ENCODE data around the gene DES. TPM values are rescaled to one million over a fixed set of nuclear protein-coding genes. Genes with fewer than 3 reads are reported as not detected.

Gene DES
- total and polyA plus RNA-seq, 2 donors (not counting 3 experiments of a cell fraction or from before 2014, with no cell fraction given): not detected

DNA sequence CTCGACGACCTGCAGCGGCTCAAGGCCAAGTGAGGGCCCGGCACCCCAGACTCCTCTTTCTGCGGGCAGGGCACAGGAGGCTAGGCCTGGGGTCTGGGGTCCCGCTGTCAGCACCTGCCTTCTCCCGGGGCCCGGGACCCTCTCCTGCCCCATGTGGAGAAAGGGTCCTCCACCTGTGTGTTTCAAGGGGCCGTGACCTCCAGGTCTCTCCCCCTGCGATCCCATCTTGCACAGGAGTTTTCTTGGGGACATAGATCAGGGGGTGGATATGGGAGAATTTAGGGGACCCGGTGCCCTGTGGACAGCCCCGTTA lies 791 bp downstream of the DES start:
- Histone ChIP-seq H3K79me2 (ENCODE audit: control insufficient read depth, insufficient read depth, low read length) (no peaks in the 10 kb centered on the region), H2AFZ (ENCODE audit: low read depth, low read length) (no peak overlapping the region), H3K9ac (replicated peaks; ENCODE audit: extremely low read depth, insufficient read depth, low read length) (no peak overlapping the region), H3K4me2 (ENCODE audit: insufficient read depth, low read length) (no peak overlapping the region), H3K36me3 (ENCODE audit: control insufficient read depth in 2 of 2, extremely low read depth in 1 of 2, insufficient read depth in 2 of 2, low read length in 2 of 2) (no peaks in the 10 kb centered on the region), H3K4me3 (replicated peaks in 1 of 3; ENCODE audit: insufficient read depth in 1 of 3, low read depth in 1 of 3, low read length in 3 of 3) (no peak overlapping the region), H3K4me1 (ENCODE audit: control insufficient read depth, extremely low read depth, insufficient read depth, low read length) (no peaks in the 10 kb centered on the region), H3K27me3 (ENCODE audit: control insufficient read depth in 2 of 2, insufficient read depth in 2 of 2, low read length in 2 of 2) (peaks cover 23 to 29% of the 10 kb centered on the region in 2 experiments), H4K20me1 (replicated peaks; ENCODE audit: control insufficient read depth, extremely low read depth, insufficient read depth, low read length) (no peaks in the 10 kb centered on the region), H3K27ac (ENCODE audit: insufficient read depth, low read depth, low read length) (no peak overlapping the region), H3K9me1 (replicated peaks; ENCODE audit: control insufficient read depth, extremely low read depth, insufficient read depth, low read length) (no peaks in the 10 kb centered on the region), H3K9me3 (replicated peaks; ENCODE audit: control insufficient read depth, insufficient read depth, low read length) (no peaks in the 10 kb centered on the region)
- DNase-seq (ENCODE audit: low read depth, low spot score) (no peak), FAIRE-seq (no peak)
- intact Hi-C loops (cut with micrococcal nuclease): no loop called here
- TF ChIP-seq EZH2 (IDR thresholded peaks at IDR 0.05; ENCODE audit: borderline replicate concordance, low read depth, low read length, severe bottlenecking) (peak; percentile 5), JUN (IDR thresholded peaks at IDR 0.05; ENCODE audit: borderline replicate concordance, insufficient read depth, insufficient read length, low read depth) (no peak)
- dilution Hi-C loops (cut with MboI; ENCODE audit: extremely low pct_ligation_motif_present, low sequenced_read_pairs): no loop called here
- CTCF ChIA-PET: interaction anchor here (0.9 to 1.6 kb wide), 3 partner anchors 77 to 111 kb away, joined by 3 to 5 read pairs (median 4); a partner anchor contains a TSS
- BruUV-seq (replicated peaks): no TSS peak
- POLR2A ChIA-PET: no interaction called here

DNA sequence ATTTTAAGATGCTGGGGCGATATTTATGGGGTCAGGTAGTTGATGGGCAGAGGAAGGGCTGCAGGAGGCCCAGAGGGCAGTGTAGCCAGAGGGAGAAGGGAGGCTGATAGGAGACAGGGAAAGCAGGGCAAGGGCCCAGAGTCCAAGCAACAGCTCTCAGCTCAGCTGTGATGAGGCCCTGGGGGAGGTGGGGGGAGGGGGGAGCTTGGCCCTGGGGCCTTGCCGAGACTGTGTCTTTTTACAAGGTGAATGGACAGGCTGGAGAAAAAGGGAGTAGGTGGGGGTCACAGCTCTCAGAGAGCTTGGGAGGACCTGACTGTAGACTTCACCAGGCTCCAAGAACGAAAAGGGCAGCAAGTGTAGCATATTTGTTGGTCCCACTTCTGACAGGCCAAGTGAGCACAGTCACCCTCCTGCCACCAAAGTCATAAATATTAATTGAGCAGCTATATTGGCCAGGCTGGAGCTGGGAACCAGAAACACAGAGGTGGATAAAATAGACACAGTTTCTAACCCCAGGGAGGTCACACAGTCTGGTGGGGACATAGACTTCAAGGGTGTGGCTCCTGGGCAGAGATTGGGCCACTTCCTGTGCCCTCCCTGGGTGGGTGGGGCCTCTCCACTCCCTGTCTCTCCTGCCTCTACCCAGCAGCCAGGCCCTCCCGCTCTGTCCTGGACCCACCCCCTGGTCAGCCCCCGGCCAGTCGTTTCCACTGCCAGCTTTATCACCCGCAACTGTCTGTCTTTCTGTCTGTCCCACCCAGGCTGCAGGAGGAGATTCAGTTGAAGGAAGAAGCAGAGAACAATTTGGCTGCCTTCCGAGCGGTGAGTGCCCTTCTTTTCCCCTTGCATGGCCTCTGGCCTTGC lies 1.4 kb downstream of the DES start:
- Histone ChIP-seq H3K9me1 (replicated peaks; ENCODE audit: control insufficient read depth, extremely low read depth, insufficient read depth, low read length) (no peaks in the 10 kb centered on the region), H3K79me2 (ENCODE audit: control insufficient read depth, insufficient read depth, low read length) (no peaks in the 10 kb centered on the region), H3K9me3 (replicated peaks; ENCODE audit: control insufficient read depth, insufficient read depth, low read length) (no peaks in the 10 kb centered on the region), H3K4me1 (ENCODE audit: control insufficient read depth, extremely low read depth, insufficient read depth, low read length) (no peaks in the 10 kb centered on the region), H3K4me2 (ENCODE audit: insufficient read depth, low read length) (no peak overlapping the region), H3K27me3 (ENCODE audit: control insufficient read depth in 2 of 2, insufficient read depth in 2 of 2, low read length in 2 of 2) (peaks cover 23 to 25% of the 10 kb centered on the region in 2 experiments), H4K20me1 (replicated peaks; ENCODE audit: control insufficient read depth, extremely low read depth, insufficient read depth, low read length) (no peaks in the 10 kb centered on the region), H3K36me3 (ENCODE audit: control insufficient read depth in 2 of 2, extremely low read depth in 1 of 2, insufficient read depth in 2 of 2, low read length in 2 of 2) (no peaks in the 10 kb centered on the region), H3K4me3 (replicated peaks in 1 of 3; ENCODE audit: insufficient read depth in 1 of 3, low read depth in 1 of 3, low read length in 3 of 3) (no peak overlapping the region), H3K9ac (replicated peaks; ENCODE audit: extremely low read depth, insufficient read depth, low read length) (no peak overlapping the region), H2AFZ (ENCODE audit: low read depth, low read length) (no peak overlapping the region), H3K27ac (ENCODE audit: insufficient read depth, low read depth, low read length) (no peak overlapping the region)
- TF ChIP-seq FOS (IDR thresholded peaks at IDR 0.05; ENCODE audit: borderline replicate concordance, insufficient read depth, low read length) (no peak), EZH2 (IDR thresholded peaks at IDR 0.05; ENCODE audit: borderline replicate concordance, low read depth, low read length, severe bottlenecking) (no peak), POLR2AphosphoS5 (IDR thresholded peaks at IDR 0.05; ENCODE audit: insufficient read depth, low read depth, low read length) (no peak), MYC (IDR thresholded peaks at IDR 0.05; ENCODE audit: low read depth, low read length) (no peak), GATA2 (IDR thresholded peaks at IDR 0.05; ENCODE audit: insufficient read depth, insufficient read length, low read depth, low read length) (no peak), JUN (IDR thresholded peaks at IDR 0.05; ENCODE audit: borderline replicate concordance, insufficient read depth, insufficient read length, low read depth) (no peak), POLR2A (IDR thresholded peaks at IDR 0.05; ENCODE audit: low read depth, low read length) (no peak)
- TF ChIP-seq, protein P1, sequence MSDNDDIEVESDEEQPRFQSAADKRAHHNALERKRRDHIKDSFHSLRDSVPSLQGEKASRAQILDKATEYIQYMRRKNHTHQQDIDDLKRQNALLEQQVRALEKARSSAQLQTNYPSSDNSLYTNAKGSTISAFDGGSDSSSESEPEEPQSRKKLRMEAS (IDR thresholded peaks at IDR 0.05; ENCODE audit: insufficient read depth, insufficient read length): no peak
- TF ChIP-seq, protein P2, sequence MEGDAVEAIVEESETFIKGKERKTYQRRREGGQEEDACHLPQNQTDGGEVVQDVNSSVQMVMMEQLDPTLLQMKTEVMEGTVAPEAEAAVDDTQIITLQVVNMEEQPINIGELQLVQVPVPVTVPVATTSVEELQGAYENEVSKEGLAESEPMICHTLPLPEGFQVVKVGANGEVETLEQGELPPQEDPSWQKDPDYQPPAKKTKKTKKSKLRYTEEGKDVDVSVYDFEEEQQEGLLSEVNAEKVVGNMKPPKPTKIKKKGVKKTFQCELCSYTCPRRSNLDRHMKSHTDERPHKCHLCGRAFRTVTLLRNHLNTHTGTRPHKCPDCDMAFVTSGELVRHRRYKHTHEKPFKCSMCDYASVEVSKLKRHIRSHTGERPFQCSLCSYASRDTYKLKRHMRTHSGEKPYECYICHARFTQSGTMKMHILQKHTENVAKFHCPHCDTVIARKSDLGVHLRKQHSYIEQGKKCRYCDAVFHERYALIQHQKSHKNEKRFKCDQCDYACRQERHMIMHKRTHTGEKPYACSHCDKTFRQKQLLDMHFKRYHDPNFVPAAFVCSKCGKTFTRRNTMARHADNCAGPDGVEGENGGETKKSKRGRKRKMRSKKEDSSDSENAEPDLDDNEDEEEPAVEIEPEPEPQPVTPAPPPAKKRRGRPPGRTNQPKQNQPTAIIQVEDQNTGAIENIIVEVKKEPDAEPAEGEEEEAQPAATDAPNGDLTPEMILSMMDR (IDR thresholded peaks at IDR 0.05; ENCODE audit: extremely low read depth in 1 of 2, insufficient read depth in 1 of 2, low read depth in 1 of 2, low read length in 2 of 2): no peak
- intact Hi-C loops (cut with micrococcal nuclease): no loop called here
- DNase-seq (ENCODE audit: low read depth, low spot score): no peak
- FAIRE-seq: no peak
- ChIA-PET POLR2A (no interaction called here), CTCF (interaction anchor here (1.6 kb wide), 1 partner anchor 77 kb away, joined by 4 read pairs; a partner anchor contains a TSS)
- dilution Hi-C loops (cut with MboI; ENCODE audit: extremely low pct_ligation_motif_present, low sequenced_read_pairs): no loop called here
- no TSS peak for BruUV-seq (replicated peaks)
